IPS DF 4.7 (cell line): ENCODE measurements around the gene JCHAIN.

Experiments
- DNase-seq: peaks from one replicate; pipeline ENCODE4 v3.0.0-alpha.2; 2013; ENCODE audit warnings: low spot score; ENCODE audit errors: extremely low read depth

Gene JCHAIN

DNA sequence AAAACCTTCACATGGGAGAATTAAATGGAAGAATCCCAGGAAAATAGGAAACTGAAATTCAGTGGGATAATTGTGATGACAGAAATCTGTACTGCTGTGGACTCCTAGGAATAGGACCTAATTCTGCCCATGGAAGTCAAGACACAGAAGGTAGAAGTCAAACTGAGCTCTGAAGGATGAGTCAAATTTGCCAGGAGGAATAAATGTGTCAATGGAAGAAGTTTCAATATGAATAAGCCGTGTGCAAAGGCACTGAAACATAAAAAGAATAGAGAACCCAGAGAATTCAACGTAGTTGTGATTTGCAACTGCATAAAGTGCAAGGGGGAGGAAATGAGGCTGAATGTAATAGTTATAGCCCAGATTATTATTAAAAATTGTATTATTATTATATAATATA is 26.1 kb downstream of the JCHAIN start:
- no peak for DNase-seq

DNA sequence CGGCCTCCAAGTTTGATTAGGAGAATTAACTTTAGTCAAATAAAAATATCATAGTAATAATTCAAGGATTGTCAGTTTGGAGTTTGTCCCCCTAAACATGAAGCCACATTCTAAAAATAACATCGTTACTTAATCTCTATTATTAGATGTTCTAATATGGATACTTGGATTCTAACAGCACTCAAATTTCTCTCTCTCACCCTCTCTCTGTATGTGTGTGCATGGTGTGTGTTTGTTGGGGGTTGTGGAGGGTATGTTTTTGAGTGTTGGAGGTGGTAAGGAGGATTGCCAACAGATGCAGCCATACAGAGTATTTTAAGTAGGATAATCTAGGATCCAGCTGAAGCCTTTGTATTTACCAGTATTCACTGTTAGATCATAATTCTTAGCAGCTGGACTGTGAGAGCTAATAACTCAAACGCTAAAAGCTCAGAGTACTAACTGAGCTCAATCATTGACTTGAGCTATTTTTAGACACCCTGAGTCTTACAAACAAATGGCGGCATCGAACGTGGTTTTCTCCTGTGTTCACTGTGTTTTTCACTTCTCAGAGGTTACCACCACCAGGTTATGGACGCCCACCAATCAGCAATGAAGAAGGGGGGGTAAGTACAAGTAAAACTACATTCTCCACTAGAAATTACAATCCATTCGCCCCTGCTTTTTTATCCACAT is 28.9 kb downstream of the JCHAIN start:
- no peak for DNase-seq

GRCh38 chr4:70634482-70634881 is 31.8 kb downstream of the JCHAIN start:
- no peak for DNase-seq

DNA sequence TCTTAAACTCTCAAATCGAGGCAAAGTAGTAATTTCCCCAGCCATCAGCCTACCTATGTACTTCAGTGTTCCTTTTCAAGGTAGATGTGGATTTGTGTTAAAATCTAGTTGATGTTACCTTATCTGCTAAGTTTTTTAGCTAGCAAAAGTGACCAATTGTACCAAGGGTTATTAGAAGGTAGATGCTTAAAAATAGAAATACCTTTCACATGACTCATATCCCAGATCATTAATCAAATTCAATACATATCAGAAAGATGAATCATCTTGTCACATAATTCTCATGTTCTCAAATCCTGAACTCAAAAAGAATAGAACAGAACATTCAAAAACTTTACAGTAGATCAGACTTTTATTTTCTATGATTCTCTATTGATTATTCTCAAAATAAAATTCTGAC is 34.3 kb downstream of the JCHAIN start:
- DNase-seq = no peak

GRCh38 chr4:70630162-70630561 is 36.1 kb downstream of the JCHAIN start:
- DNase-seq = no peak

DNA sequence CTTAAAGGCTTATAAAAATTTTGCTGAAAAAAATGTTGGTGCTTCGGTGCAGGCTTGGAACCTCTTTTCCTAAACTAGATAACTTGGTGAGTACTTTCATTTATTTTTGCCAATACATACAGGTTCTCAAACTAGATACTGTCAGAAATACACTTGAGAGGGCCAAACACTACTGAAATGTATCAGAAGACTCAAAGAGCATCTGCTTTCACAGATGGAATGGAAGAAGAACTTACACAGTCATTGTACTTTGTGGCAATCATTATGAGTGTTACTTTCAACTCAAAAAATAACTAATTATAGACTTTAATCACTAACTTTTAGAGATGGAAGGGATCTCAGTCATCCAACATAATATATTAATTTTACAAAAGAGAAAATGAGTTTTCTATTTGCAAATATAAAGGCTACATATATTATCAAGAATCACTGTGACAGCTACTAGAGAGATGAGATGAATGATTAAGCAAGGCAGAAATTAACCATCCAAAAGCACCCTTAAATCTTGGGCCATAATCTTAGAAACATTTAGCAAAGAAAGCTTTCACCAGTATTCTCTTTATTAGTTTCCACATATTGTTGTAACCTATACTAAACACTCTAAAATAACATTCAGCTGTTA is 36.7 kb downstream of the JCHAIN start:
- no peak for DNase-seq

GRCh38 chr4:70628444-70628843 is 37.9 kb downstream of the JCHAIN start, which contains the start of gene ENAM:
Gene ENAM (plus strand): TSS chr4:70628744. CDS start chr4:70629501, 757 bp downstream.
- no peak for DNase-seq

- DNase-seq = no peak
Observed at GRCh38 chr4:70627620-70628019, 38.7 kb downstream of the JCHAIN start.

- no peak for DNase-seq
Observed at GRCh38 chr4:70624226-70624793, 42.0 kb downstream of the JCHAIN start.

DNA sequence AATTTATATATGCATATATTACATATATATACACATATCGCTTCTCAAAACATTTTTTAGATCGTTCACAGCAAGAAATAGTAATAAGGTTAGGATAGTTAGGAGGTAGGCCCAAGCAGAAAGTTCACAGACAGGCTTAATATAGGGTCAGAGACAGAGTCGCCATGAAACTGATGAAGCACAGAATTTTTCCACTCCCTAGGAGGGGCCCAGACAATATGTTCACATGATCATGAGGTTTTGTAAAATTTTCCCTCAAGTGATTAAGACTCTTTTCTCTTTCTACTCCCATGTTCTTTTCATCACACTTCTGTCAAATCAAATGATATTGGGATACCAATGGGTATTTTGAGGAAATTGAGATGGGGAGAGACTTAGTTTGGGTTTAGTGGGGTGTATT is 43.0 kb downstream of the JCHAIN start:
- DNase-seq = no peak

GRCh38 chr4:70619778-70620177 is 46.5 kb downstream of the JCHAIN start:
- no peak for DNase-seq

DNA sequence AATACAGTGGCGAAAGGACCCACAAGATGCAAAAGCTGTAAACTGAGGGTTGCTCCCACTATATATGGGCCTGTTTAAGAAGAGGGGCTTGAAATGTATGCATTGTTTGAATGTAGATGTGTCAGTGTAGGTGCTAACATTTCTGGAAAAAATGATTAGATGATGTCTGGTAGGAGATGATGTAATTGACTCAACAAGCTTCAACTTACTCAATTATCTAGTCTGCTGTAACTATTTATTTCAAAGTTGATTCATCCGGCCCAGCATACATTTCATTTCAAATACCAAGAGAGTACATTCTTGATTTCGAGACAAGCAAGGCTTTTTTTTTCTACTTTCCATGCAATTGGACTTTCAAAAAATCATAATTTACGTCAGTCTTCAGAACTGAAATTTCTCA is 47.0 kb downstream of the JCHAIN start:
- DNase-seq = no peak

DNA sequence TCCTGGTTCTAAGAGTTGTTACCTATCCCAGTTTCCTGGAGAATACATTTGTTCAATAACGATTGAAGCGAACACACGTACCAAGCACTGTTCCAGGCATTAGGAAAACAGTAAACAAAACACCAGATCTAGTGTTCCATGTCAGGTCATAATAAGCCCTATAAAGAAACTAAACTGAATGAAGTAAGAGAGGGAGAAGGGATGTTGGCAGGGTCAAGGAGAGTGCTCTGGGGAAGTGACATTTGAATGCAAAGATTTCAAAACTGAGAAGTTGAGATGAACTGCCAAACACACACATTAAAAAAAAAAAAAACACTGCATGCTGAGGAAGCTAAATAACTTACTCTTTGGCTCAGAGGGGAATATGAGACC is 52.1 kb downstream of the JCHAIN start:
- DNase-seq = no peak

DNA sequence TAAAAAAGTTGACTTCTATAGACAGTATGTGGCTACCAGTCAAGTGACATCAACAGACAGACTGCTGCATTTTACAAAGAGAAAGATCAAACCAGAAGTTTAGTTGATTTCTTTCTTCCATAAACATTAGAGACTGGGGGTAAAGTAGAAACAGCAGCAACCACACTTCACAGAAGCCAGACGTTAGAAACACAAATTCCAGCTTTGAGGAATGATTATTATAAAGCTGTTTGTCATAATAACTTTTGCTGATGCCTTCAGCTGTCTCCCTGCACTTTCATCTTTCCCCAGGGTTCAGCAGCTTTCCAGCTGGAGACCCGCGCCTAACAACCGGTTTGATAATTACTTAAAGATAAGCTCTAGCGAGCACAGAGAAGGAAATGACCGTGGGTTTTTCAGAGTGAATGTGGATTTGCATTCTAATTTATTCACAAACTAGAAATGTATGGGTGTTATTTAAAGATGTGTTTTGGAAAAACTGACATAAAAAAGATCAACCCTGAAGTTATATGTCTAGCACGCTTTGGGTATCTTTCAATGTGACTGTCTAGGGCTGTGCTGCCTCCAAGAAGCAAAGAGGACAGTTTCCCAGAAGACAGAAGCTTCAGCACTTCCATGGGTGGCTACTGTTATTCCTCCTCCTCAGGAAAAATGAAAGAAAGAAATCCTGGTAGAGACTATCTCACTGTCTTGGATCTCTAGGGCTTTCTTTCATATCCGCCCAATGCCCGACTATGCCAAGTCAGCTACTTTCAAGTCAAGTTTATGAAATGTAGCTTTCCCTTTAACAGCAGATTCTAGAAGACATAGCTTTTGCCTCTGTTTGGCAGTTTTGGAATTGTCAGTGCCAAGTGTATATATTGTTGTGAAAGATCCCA is 52.8 kb downstream of the JCHAIN start:
- no peak for DNase-seq

DNA sequence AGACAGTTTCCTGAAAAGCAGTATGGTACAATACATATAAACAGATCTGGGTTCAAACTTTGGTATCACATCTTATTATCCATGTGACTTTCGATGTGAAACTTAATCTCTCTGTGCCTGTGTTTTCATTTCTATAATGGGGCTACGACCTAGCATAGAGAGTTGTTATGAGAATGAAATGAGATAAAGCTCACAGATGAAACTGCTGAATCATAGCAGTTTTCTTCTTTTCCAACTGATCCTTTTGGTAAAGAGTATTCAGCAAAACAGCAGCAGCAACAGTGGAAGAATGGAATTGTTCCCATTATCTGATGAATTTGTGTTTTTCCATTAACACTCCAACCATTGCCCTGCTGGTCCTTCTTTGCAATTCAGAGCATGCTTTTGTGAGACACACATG is 58.0 kb downstream of the JCHAIN start:
- DNase-seq = no peak

GRCh38 chr4:70607334-70607853 is 58.9 kb downstream of the JCHAIN start:
- DNase-seq = no peak

DNA sequence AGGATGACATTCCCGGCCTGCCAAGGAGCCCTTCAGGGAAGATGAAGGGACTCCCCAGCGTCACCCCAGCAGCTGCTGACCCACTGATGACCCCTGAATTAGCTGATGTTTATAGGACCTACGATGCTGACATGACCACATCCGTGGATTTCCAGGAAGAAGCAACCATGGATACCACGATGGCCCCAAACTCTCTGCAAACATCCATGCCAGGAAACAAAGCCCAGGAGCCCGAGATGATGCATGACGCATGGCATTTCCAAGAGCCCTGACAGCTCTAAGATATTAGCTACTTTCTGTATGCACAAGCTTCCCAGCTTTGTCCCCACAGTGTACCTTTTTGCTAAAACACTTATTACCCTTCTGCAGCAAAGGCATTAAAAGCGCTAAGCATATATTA is 59.8 kb downstream of the JCHAIN start:
- no peak for DNase-seq
